NCI-H1105 (cell line): ENCODE results near the gene PIK3C2G.
"Not testable (repeated sequence)": the region's sequence is repeated elsewhere in the genome, so short reads cannot be mapped to it uniquely, and the experiment has no call there.

Experiments
- DNase-seq: peaks from one replicate; lab custom pipeline; 2025; lab: John Stamatoyannopoulos, UW

Gene PIK3C2G

GRCh38 chr12:18632848-18633247 lies 371.5 kb downstream of the PIK3C2G start:
- DNase-seq: no peak

DNA sequence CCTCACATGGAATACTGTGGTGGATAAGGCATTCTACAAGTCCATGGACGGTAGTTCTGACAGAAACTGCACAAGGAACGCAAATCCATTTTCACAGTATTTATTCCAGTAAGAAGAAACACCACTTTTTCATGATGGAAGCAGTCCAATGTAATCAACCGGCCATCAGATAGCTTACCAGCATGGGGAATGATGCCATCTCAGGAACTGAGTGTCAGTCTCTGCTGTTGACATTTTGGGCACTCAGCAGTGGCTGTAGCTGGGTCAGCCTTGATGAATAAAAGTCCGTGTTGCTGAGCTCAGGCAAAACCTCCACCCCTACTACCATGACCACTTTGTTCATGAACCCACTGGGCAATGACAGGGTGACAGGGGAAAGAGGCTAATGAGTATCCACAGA lies 373.1 kb downstream of the PIK3C2G start:
- no peak for DNase-seq

- DNase-seq: no peak
Measured at GRCh38 chr12:18640321-18640955, 379.1 kb downstream of the PIK3C2G start.

- DNase-seq: no peak
Measured at GRCh38 chr12:18643681-18644080, 382.4 kb downstream of the PIK3C2G start.

DNA sequence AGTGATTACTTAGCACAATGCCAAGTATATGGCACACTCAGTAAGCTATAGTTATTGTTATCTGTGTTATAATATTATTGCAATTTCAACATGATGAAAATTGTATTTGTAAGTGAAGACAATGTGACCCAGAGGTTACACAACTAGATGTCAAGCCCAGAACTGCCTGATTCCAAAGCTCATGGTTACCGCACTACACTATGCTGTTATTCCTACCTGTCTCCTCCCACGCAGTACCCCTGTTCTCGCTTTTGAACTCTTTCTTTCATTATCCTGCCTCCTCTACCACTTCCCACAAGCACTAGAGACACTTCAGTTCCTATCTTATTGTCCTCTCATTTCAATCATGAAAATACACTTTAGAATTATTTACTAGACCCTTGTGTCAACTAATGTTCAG lies 383.2 kb downstream of the PIK3C2G start:
- no peak for DNase-seq

GRCh38 chr12:18646286-18646890 lies 385.1 kb downstream of the PIK3C2G start:
- DNase-seq: no peak

GRCh38 chr12:18651525-18651924 lies 390.2 kb downstream of the PIK3C2G start:
- no peak for DNase-seq

- no peak for DNase-seq
Measured at GRCh38 chr12:18652596-18652995, 391.3 kb downstream of the PIK3C2G start.

GRCh38 chr12:18653465-18653864 lies 392.1 kb downstream of the PIK3C2G start:
- no peak for DNase-seq

DNA sequence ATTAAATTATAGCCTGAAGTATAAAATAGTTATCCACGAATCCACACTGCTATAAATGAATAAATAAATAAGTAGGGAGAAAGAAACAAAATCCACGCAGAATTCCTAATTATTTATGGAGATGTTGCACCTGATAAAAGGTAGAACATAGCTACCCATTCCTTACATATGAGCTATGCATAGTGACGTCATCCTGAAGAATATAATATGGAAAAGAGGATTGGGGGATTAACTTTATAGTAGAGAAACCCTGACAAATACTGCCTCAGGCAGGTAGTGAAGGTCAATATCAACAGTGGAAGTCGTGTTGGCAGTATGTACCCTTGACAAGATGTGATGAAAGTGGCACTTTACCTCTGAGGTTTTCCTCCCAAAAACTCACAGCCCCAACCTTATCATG lies 394.0 kb downstream of the PIK3C2G start:
- no peak for DNase-seq

GRCh38 chr12:18658179-18658578 lies 396.9 kb downstream of the PIK3C2G start:
- DNase-seq: no peak

DNA sequence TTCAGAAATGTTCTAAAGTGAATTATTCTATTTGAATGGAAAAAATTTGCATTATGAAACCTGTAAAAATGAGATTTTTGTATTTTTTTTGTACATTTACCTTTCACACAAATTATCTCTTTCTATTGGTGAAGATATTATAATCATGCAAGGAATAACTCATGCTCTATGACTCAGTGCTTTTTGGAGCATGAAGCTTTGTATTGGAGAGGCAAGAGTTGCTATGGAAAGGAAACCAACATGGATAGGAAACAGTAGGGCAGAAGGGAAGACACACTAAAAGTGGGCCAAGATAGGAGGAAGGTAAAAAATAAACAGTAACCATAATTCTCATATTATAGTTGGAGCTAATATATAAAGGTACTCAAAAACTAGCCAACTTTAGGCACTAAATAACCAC lies 397.5 kb downstream of the PIK3C2G start:
- DNase-seq: no peak

- no peak for DNase-seq
Measured at GRCh38 chr12:18676141-18676540, 414.8 kb downstream of the PIK3C2G start.

DNA sequence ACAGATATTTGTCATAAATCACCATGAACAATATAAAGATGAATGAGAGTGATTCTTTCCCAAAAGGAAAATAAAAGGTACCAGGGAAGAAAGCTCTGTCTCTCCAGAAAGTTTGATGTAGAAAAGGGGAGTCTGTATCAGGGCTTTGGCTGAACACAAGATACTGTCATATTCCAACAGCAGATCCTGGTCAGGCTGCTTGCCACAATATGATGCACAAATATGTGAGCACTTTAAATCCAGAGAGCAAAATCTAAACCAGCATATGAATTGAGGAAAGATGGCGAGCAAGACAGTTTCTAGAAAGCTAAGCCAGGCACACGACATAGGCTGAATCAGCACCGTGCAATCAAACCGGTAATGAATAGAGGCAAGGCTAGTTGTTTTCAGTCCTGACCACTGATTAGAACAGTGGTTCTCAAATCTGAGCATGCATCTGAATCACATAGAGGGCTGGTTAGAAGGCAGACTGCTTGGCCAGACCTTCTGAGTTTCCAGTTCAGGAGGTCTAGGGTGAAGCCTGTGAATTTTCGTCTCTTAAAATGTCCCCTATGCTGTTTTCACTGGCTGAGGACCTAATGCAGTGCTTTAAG lies 415.8 kb downstream of the PIK3C2G start:
- no peak for DNase-seq

- DNase-seq: no peak
Measured at GRCh38 chr12:18681818-18682217, 420.5 kb downstream of the PIK3C2G start.

- no peak for DNase-seq
Measured at GRCh38 chr12:18683327-18684013, 422.2 kb downstream of the PIK3C2G start.

GRCh38 chr12:18684430-18684829 lies 423.1 kb downstream of the PIK3C2G start:
- no peak for DNase-seq

GRCh38 chr12:18689771-18690170 lies 428.5 kb downstream of the PIK3C2G start:
- DNase-seq: no peak

GRCh38 chr12:18690653-18691052 lies 429.3 kb downstream of the PIK3C2G start:
- no peak for DNase-seq

- DNase-seq: not testable (repeated sequence)
Measured at GRCh38 chr12:18693986-18694385, 432.7 kb downstream of the PIK3C2G start.

GRCh38 chr12:18696971-18697602 lies 435.8 kb downstream of the PIK3C2G start:
- DNase-seq: no peak
